ENCODE data around the gene DDX41.
"Not testable (repeated sequence)": the region's sequence is repeated elsewhere in the genome, so short reads cannot be mapped to it uniquely, and the experiment has no call there.

The DDX41 gene

GRCh38 chr5:177537389-177538361, 20.9 kb upstream of the DDX41 start:
- DNase-seq: no peak

DNA sequence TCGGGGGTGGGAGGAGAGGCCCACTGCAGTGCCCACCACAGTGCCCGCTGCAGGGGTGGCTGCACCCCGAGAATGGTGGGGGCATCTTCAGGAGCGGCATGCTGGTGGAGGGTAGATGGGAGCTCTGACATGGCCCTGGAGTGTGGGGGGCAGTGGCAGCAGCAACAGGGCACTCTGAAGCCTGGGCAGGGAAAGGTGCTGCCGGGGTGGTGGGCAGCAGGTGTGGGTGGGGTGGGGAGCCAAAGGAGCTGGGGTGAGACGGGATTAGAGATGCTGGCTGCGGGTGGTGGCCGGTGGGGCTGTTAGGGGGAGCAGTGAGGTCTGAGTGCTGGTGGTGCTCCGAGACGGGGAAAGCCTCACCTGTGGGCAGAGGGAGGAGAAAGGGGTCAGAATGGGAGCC, 19.6 kb upstream of the DDX41 start:
- no peak for DNase-seq

DNA sequence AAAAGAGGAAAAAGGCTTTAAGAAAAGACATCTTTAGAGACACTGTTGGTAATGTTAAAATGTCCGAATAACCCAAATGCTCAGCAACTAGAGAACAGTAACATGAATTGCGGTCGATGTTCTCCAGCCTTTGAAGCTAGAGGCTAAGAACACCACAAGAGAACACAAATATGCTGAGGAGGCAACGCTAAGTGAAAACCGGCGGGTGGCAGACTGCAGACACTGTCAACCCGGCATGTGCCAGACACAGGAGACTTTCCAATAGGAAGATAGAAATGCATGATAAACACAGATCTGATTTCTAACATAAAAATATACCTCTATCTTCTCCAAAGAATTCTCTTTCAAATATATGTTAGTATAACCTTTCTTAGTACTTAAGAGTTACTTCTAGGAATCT, 18.4 kb upstream of the DDX41 start:
- DNase-seq: no peak

GRCh38 chr5:177534433-177534832, 17.7 kb upstream of the DDX41 start:
- not testable (repeated sequence) for DNase-seq

- no peak for DNase-seq
These were observed 14.6 kb upstream of the DDX41 start for GRCh38 chr5:177531209-177531940.

GRCh38 chr5:177530638-177531037, 13.9 kb upstream of the DDX41 start:
- no peak for DNase-seq

DNA sequence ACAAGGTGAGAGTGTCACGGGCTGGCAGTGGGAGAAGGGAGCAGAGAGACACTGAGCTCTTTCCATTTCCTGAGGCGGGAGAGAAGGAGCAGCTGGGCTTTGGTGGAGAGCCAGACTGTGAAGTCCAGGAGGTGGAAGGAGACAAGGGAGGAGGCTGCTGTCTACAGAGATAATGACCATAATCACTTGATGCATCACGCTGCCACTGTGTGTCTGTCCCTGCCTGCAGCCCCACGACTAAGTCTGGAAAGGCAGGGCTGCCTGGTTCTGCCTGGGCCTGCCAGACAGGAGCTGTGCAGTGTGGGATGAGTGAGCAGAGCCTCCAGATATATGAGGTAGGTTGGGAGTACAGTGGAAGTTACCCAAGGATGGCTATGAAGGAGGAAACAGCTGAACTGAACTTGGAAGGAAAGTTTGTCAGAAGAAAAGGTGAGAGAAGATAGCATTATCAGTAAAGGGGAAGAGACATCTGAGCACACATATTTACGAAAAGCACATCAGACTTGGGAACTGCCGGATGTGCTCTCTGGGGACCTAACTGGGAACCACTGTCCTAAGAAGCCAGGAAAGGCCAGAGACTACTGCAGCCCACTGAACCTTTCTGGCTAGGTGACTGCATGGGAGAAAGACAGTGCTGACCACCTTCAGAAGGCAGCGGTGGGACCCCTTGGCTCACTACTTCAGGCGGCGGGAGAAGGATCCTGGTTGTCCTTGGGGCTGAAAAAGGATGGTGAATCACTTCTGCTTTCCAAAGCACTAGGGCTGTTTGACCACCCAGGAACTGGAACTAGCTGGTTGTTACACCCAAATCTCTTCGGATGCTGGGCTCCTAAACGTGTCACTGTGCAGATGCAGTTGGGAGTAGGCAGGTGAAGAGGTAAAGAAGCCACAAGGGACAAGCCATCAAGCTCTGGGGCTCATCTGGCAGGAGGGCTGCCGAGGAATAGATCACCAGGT, 12.8 kb upstream of the DDX41 start:
- no peak for DNase-seq

- DNase-seq: no peak
These were observed 11.9 kb upstream of the DDX41 start for GRCh38 chr5:177528631-177529030.

- DNase-seq: no peak
These were observed 10.8 kb upstream of the DDX41 start for GRCh38 chr5:177527595-177527994.

GRCh38 chr5:177526791-177527190, 10.0 kb upstream of the DDX41 start:
- no peak for DNase-seq

GRCh38 chr5:177526191-177526590, 9.4 kb upstream of the DDX41 start:
- DNase-seq: no peak

GRCh38 chr5:177524941-177525655, 8.3 kb upstream of the DDX41 start:
- no peak for DNase-seq

- DNase-seq: no peak
These were observed 7.8 kb upstream of the DDX41 start for GRCh38 chr5:177524539-177524900.

- DNase-seq: no peak
These were observed 7.2 kb upstream of the DDX41 start for GRCh38 chr5:177523711-177524538.

- no peak for DNase-seq
These were observed 4.3 kb upstream of the DDX41 start for GRCh38 chr5:177520916-177521513.

- DNase-seq: no peak
These were observed 3.5 kb upstream of the DDX41 start for GRCh38 chr5:177520271-177520670.

DNA sequence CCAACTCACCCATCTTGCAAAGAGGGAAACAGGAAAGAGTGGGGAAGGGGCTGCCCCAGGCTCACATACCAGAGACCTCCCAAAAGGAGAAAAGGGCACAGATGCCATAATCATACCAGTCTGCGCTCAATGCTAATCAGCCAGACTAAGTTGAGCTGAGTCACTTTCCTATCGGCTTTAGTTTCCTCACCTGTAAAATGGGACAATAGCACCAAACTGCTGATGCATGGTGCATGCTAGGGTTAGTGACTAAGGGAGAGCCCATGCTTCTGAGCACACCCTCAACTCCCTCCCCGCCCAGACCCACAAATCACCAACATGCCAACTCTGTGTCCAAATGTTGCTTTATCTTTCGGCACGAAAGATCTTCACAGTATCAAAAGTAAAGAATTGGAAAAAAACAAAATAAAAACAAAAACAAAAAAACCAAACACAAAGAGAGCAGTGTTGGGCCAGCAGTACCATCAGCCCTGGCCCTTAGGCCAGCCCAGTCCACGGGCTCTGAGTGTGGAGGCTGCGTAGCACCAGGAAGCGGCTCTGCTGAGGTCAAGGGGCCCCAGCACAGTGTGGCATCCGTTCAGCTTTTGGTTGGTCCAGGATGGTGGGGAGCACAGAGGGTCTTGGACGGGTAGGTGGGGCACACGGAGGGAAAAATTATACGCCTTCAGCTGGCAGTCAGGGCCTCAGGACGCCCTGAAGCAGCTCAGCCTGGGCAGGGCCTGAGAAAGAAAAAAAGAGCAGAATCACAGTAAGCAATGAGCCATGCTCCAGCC, 2.9 kb upstream of the DDX41 start:
- DNase-seq: no peak

DNA sequence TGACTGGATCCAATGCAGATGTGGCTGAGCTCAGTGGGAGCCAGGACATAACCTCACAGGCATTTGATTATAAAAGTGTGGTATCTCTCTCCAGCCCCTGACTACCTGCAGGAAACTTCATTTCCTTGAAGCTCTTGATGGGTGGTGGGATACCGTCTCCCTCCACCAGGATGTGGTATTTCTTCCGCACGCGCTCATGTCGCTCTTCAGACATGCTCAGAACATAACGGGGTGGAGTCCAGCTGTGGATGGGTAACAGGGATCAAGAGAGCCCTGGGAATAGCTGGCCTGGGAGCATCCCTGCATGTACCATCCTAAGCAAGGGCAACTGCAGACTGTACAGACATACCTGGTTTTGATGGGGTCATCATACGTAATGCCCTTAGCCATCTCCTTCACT, 1.2 kb downstream of the DDX41 start:
- DNase-seq: no peak

DNA sequence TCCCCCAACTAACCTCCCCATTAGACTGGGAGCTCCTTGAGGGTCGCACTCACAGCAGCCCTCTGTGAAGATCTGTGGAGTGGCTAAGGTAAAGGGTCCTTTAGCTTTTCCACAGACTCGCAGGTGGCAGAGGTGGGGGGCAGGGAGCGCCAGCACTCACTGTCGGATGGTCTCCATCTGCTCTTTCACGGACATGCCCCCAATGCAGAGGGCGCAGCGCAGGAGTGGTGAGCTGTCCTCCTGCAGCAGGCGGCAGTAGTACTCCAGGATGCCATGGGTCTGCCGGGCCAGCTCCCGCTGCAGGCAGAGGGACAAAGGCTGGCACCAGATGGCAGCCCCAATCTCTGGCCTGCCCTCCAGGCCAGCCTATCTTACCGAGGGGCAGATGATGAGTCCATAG, 2.2 kb downstream of the DDX41 start:
- DNase-seq: no peak

- DNase-seq: no peak
These were observed 3.3 kb downstream of the DDX41 start for GRCh38 chr5:177513500-177513899.
